Fibroblast of mammary gland (primary cell): Measurements from ENCODE around the gene IMPDH1.
"Not testable (repeated sequence)": the region's sequence is repeated elsewhere in the genome, so short reads cannot be mapped to it uniquely, and the experiment has no call there.

ENCODE experiments used
- DNase-seq: peaks from one replicate; pipeline ENCODE4 v3.0.0-alpha.2; 2010; ENCODE audit warnings: low read depth
- H3K4me3 ChIP-seq: 2 replicates; pipeline ENCODE4 v1.5.1; 2011; ENCODE audit warnings: low read depth, mild to moderate bottlenecking, low read length, moderate library complexity; ENCODE audit not compliant: control insufficient read depth
- CTCF ChIP-seq: conservative IDR thresholded peaks from 2 replicates; pipeline ENCODE4 v1.5.1; 2011; ENCODE audit warnings: low read depth, low read length, inconsistent platforms; ENCODE audit not compliant: control insufficient read depth, insufficient read depth

IMPDH1 gene

GRCh38 chr7:128409596-128410450 lies at the start of gene IMPDH1:
TSS of gene IMPDH1 (minus strand) at chr7:128409982. CDS start at chr7:128409901, 81 bp downstream.
- DNase-seq: peak; percentile 82
- peak within 1 kb of the TSS; percentile 71 for H3K4me3 ChIP-seq
- TF ChIP-seq CTCF: no peak

DNA sequence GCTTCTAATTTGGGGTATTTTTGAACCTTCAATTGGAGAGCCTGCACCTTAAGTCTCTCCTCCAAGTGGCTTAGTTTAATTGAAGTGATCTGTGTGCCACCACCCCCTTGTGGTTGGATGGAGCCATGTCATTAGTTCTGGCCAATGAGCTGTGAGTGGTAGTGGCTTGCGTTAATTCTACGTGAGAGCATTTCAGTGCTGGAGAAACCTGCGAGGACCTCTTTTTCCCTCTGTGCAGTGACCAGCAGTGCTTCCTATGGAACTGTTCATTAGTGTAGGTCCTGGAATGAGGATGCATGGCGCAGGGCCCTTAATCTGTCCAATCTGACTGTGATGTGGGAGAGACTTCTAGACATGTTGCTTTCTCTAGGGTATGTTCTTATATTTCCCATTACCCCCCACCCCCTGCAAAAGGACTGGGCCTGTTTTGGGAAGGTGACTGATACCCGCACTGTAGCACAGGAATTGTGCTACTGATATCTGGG lies 49.7 kb upstream of the IMPDH1 start:
- peak; percentile 79 for TF ChIP-seq CTCF
- DNase-seq: peak; percentile 82
- H3K4me3 ChIP-seq: no peak overlapping the region

- DNase-seq: no peak
- TF ChIP-seq CTCF: no peak
- H3K4me3 ChIP-seq: no peak overlapping the region
Measured at GRCh38 chr7:128458956-128459355, 49.2 kb upstream of the IMPDH1 start.

GRCh38 chr7:128457385-128457784 lies 47.6 kb upstream of the IMPDH1 start:
- not testable (repeated sequence) for DNase-seq
- H3K4me3 ChIP-seq: peak overlapping the region; percentile 99

GRCh38 chr7:128456255-128456725 lies 46.5 kb upstream of the IMPDH1 start:
- H3K4me3 ChIP-seq: peak overlapping the region; percentile 99
- DNase-seq: no peak

DNA sequence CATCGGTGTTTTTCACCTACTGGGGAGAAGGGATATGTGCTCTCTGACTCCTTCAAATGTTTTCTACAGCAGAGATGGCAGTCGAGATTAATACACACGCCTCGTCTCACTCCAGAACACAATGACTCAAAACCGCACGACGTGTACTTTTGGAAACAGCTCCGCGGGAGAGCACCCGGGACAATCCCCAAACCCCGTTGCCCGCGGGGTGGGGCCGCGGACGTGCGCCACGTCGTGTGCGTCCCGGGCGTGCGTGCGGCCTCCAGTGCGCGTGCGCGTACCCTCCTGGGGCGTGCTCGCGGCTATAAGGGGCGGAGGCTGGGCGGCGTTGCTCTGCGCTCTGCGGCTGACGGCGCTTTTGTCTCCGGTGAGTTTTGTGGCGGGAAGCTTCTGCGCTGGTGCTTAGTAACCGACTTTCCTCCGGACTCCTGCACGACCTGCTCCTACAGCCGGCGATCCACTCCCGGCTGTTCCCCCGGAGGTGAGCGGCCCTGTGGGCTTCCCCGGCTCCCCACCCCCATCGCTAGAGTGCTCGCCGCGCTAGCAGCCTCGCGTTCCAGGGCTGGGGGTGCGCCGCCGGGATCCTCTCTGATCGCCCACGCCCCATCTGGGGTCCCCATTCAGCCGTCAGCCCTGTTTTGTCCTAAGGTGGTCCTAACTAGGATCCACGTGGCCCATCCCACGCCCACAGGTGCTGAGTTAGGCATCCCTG lies 45.9 kb upstream of the IMPDH1 start, which contains the start of gene HILPDA:
Gene HILPDA (plus strand): TSS at position 336 of the 712 bp plus-strand sequence. CDS start 1,391 bp downstream, outside the sequence.
- H3K4me3 ChIP-seq: peak within 1 kb of the TSS; percentile 99
- no peak for TF ChIP-seq CTCF
- peak; percentile 98 for DNase-seq

More at GRCh38 chr7:128456255-128456725, 46.5 kb upstream of the IMPDH1 start:
- TF ChIP-seq CTCF: no peak
